Measurements from ENCODE around the gene ARSI.
"Not testable (repeated sequence)": the region's sequence is repeated elsewhere in the genome, so short reads cannot be mapped to it uniquely, and the experiment has no call there.

ARSI gene

DNA sequence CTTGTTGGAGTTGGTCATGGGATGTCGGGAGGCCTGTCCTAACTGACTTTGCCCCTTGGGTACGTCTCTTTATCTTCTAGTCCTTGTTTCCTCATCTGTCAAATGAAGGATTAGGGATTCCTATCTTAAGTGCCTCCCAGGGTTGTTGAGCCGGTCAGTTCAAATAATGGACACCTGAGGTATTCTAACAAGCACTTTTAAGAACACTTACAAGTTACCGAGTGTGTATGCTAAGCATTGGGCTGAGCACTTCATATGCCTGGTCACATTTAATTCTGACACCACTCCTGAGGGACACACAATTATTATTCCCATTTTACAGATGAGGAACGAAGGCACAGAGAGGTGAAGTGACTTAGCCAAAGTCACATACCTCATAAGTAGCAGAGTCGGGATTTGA lies 50.2 kb downstream of the ARSI start:
- Histone ChIP-seq H2AFZ (ENCODE audit: low read depth) (no peak overlapping the region), H3K27ac (no peak overlapping the region), H3K9ac (no peak overlapping the region), H3K4me2 (no peak overlapping the region), H3K79me2 (ENCODE audit: insufficient read depth, low read depth) (no peaks in the 10 kb centered on the region), H3K4me3 (IDR thresholded peaks at IDR 0.05; ENCODE audit: insufficient read depth, low read depth, low read length) (no peak overlapping the region), H3K36me3 (ENCODE audit: insufficient read depth) (no peaks in the 10 kb centered on the region), H4K20me1 (ENCODE audit: insufficient read depth) (no peaks in the 10 kb centered on the region), H3K27me3 (ENCODE audit: insufficient read depth, low read depth) (no peaks in the 10 kb centered on the region), H3K4me1 (ENCODE audit: low read depth, poor library complexity, severe bottlenecking) (no peaks in the 10 kb centered on the region)
- TF ChIP-seq, protein P1, sequence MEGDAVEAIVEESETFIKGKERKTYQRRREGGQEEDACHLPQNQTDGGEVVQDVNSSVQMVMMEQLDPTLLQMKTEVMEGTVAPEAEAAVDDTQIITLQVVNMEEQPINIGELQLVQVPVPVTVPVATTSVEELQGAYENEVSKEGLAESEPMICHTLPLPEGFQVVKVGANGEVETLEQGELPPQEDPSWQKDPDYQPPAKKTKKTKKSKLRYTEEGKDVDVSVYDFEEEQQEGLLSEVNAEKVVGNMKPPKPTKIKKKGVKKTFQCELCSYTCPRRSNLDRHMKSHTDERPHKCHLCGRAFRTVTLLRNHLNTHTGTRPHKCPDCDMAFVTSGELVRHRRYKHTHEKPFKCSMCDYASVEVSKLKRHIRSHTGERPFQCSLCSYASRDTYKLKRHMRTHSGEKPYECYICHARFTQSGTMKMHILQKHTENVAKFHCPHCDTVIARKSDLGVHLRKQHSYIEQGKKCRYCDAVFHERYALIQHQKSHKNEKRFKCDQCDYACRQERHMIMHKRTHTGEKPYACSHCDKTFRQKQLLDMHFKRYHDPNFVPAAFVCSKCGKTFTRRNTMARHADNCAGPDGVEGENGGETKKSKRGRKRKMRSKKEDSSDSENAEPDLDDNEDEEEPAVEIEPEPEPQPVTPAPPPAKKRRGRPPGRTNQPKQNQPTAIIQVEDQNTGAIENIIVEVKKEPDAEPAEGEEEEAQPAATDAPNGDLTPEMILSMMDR (conservative IDR thresholded peaks at IDR 0.05; ENCODE audit: low read depth, low read length), result no peak

DNA sequence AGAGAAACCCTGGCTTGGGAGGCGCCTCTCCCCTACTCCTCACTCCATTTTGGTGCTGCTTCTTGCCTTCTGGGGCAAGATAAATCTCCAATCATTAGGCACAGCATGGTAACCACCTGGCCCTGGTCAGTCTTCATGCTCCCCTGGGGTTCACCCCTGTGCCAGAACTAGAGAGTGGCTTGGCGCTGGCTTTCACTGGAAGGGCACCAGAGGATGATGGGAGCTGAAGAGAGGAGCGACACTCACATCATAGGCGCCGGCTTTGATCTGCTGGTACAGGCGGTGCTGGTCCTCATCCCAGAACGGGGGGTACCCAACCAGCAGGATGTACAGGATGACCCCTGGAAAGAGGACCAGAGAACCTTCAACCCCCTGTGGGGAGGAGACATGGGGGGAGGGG lies 51.2 kb downstream of the ARSI start:
- no peaks in the 10 kb centered on the region for H3K79me2 ChIP-seq (ENCODE audit: insufficient read depth, low read depth)
- H4K20me1 ChIP-seq (ENCODE audit: insufficient read depth), result no peaks in the 10 kb centered on the region
- H3K4me3 ChIP-seq (IDR thresholded peaks at IDR 0.05; ENCODE audit: insufficient read depth, low read depth, low read length), result no peak overlapping the region
- H3K36me3 ChIP-seq (ENCODE audit: insufficient read depth), result no peaks in the 10 kb centered on the region
- H2AFZ ChIP-seq (ENCODE audit: low read depth), result no peak overlapping the region
- no peaks in the 10 kb centered on the region for H3K4me1 ChIP-seq (ENCODE audit: low read depth, poor library complexity, severe bottlenecking)
- H3K4me2 ChIP-seq, result no peak overlapping the region
- TF ChIP-seq, protein P1 (conservative IDR thresholded peaks at IDR 0.05; ENCODE audit: low read depth, low read length), result no peak
- no peak overlapping the region for H3K27ac ChIP-seq
- no peaks in the 10 kb centered on the region for H3K27me3 ChIP-seq (ENCODE audit: insufficient read depth, low read depth)
- no peak overlapping the region for H3K9ac ChIP-seq

DNA sequence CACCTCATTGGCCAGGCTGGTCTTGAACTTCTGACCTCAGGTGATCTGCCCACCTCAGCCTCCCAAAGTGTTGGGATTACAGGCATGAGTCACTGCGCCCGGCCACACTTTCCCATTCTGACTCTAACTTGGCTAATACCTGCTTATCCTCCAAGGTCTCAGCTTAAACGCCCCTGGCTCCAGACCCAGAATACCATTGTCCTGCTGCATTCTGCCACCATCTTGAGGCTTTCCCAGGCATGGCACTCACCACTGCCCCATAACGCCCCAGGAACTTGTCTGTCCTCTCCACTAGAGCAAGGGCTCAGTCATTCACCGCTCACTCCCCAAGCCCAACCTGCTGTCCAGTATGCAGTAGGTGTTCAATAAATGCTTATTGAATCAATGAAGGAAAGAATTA lies 53.0 kb downstream of the ARSI start:
- Histone ChIP-seq H3K79me2 (ENCODE audit: insufficient read depth, low read depth) (no peaks in the 10 kb centered on the region), H3K27me3 (ENCODE audit: insufficient read depth, low read depth) (no peaks in the 10 kb centered on the region), H4K20me1 (ENCODE audit: insufficient read depth) (no peaks in the 10 kb centered on the region), H3K4me3 (IDR thresholded peaks at IDR 0.05; ENCODE audit: insufficient read depth, low read depth, low read length) (no peak overlapping the region), H2AFZ (ENCODE audit: low read depth) (no peak overlapping the region), H3K4me2 (no peak overlapping the region), H3K27ac (no peak overlapping the region), H3K9ac (no peak overlapping the region), H3K36me3 (ENCODE audit: insufficient read depth) (no peaks in the 10 kb centered on the region), H3K4me1 (ENCODE audit: low read depth, poor library complexity, severe bottlenecking) (no peaks in the 10 kb centered on the region)
- TF ChIP-seq, protein P1 (conservative IDR thresholded peaks at IDR 0.05; ENCODE audit: low read depth, low read length), result no peak

DNA sequence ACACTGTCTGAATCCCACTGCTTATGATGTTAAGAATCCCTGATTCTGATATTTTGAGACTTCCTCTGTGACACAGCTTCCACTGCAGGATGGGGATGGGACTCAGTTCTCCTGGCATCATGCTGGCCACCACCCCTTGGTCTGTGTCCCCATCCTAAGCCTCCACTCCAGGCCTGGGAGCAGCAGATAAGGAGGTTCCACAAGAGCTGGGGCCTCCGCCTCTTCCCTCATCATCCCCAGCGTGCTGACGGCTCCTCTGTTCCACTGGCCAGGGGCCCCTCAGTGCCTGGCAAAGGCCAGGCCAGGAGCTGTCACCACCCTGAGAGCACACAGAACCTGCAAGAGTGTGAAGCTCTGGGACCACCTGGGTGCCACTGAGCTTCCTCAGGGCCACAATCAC lies 53.8 kb downstream of the ARSI start:
- no peak overlapping the region for H3K9ac ChIP-seq
- TF ChIP-seq, protein P1 (conservative IDR thresholded peaks at IDR 0.05; ENCODE audit: low read depth, low read length), result no peak
- no peak overlapping the region for H2AFZ ChIP-seq (ENCODE audit: low read depth)
- no peaks in the 10 kb centered on the region for H3K4me1 ChIP-seq (ENCODE audit: low read depth, poor library complexity, severe bottlenecking)
- H3K4me3 ChIP-seq (IDR thresholded peaks at IDR 0.05; ENCODE audit: insufficient read depth, low read depth, low read length), result no peak overlapping the region
- H4K20me1 ChIP-seq (ENCODE audit: insufficient read depth), result no peaks in the 10 kb centered on the region
- H3K79me2 ChIP-seq (ENCODE audit: insufficient read depth, low read depth), result no peaks in the 10 kb centered on the region
- H3K4me2 ChIP-seq, result no peak overlapping the region
- H3K36me3 ChIP-seq (ENCODE audit: insufficient read depth), result no peaks in the 10 kb centered on the region
- no peak overlapping the region for H3K27ac ChIP-seq
- H3K27me3 ChIP-seq (ENCODE audit: insufficient read depth, low read depth), result no peaks in the 10 kb centered on the region

DNA sequence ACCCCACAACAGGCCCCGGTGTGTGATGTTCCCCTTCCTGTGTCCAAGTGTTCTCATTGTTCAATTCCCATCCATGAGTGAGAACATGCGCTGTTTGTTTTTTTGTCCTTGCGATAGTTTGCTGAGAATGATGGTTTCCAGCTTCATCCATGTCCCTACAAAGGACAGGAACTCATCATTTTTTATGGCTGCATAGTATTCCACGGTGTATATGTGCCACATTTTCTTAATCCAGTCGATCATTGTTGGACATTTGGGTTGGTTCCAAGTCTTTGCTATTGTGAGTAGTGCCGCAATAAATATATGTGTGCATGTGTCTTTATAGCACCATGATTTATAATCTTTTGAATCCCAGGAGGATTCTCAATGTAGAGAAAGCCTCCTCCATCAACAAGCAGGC lies 54.2 kb downstream of the ARSI start:
- H3K4me3 ChIP-seq (IDR thresholded peaks at IDR 0.05; ENCODE audit: insufficient read depth, low read depth, low read length); H3K27me3 ChIP-seq (ENCODE audit: insufficient read depth, low read depth); H3K36me3 ChIP-seq (ENCODE audit: insufficient read depth); H3K9ac ChIP-seq; H3K4me1 ChIP-seq (ENCODE audit: low read depth, poor library complexity, severe bottlenecking); H4K20me1 ChIP-seq (ENCODE audit: insufficient read depth); H3K4me2 ChIP-seq; H3K27ac ChIP-seq; H3K79me2 ChIP-seq (ENCODE audit: insufficient read depth, low read depth); H2AFZ ChIP-seq (ENCODE audit: low read depth): not testable (repeated sequence)

Measured in KMS-11 (cell line).